ENCODE results near the gene RABGEF1.

- TF ChIP-seq CTCF (IDR thresholded peaks at IDR 0.05), result no peak
- no peak for TF ChIP-seq EP300 (IDR thresholded peaks at IDR 0.05)
- no peak for TF ChIP-seq POLR2A (IDR thresholded peaks at IDR 0.05; ENCODE audit: low read depth)
Measured at GRCh38 chr7:66693331-66693730, 47.2 kb upstream of the RABGEF1 start.
